Activated gamma-delta T cell treated with Interleukin-2 at 50 U/mL for 16 hours (primary cell): ENCODE data around the gene LRMDA.
"Not testable (repeated sequence)": the region's sequence is repeated elsewhere in the genome, so short reads cannot be mapped to it uniquely, and the experiment has no call there.

ENCODE experiments used
- DNase-seq: peaks from one replicate; pipeline ENCODE4 v3.0.0-alpha.2; 2020

LRMDA gene

GRCh38 chr10:75509706-75510105 lies 78.3 kb downstream of the LRMDA start:
- DNase-seq: no peak

- DNase-seq: no peak
Observed at GRCh38 chr10:75511011-75511410, 79.6 kb downstream of the LRMDA start.

GRCh38 chr10:75512203-75512933 lies 80.9 kb downstream of the LRMDA start:
- DNase-seq: no peak

- no peak for DNase-seq
Observed at GRCh38 chr10:75513292-75513885, 82.0 kb downstream of the LRMDA start.

- DNase-seq: no peak
Observed at GRCh38 chr10:75514830-75515229, 83.4 kb downstream of the LRMDA start.

GRCh38 chr10:75516154-75516553 lies 84.7 kb downstream of the LRMDA start:
- DNase-seq: not testable (repeated sequence)

- DNase-seq: not testable (repeated sequence)
Observed at GRCh38 chr10:75519213-75519612, 87.8 kb downstream of the LRMDA start.

- DNase-seq: not testable (repeated sequence)
Observed at GRCh38 chr10:75521194-75521829, 89.9 kb downstream of the LRMDA start.

GRCh38 chr10:75525067-75525466 lies 93.6 kb downstream of the LRMDA start:
- DNase-seq: no peak

GRCh38 chr10:75525646-75526045 lies 94.2 kb downstream of the LRMDA start:
- DNase-seq: no peak

- no peak for DNase-seq
Observed at GRCh38 chr10:75527542-75527941, 96.1 kb downstream of the LRMDA start.

- DNase-seq: no peak
Observed at GRCh38 chr10:75528392-75528791, 97.0 kb downstream of the LRMDA start.

- no peak for DNase-seq
Observed at GRCh38 chr10:75530299-75530698, 98.9 kb downstream of the LRMDA start.

GRCh38 chr10:75531571-75532031 lies 100.2 kb downstream of the LRMDA start:
- no peak for DNase-seq

GRCh38 chr10:75532253-75532924 lies 101.0 kb downstream of the LRMDA start:
- no peak for DNase-seq

- DNase-seq: no peak
Observed at GRCh38 chr10:75538144-75538543, 106.7 kb downstream of the LRMDA start.

- no peak for DNase-seq
Observed at GRCh38 chr10:75538765-75539164, 107.3 kb downstream of the LRMDA start.

- no peak for DNase-seq
Observed at GRCh38 chr10:75540357-75540966, 109.0 kb downstream of the LRMDA start.

GRCh38 chr10:75540981-75541380 lies 109.6 kb downstream of the LRMDA start:
- no peak for DNase-seq

GRCh38 chr10:75541411-75541810 lies 110.0 kb downstream of the LRMDA start:
- no peak for DNase-seq

- DNase-seq: no peak
Observed at GRCh38 chr10:75542084-75542483, 110.7 kb downstream of the LRMDA start.

GRCh38 chr10:75542906-75543305 lies 111.5 kb downstream of the LRMDA start:
- no peak for DNase-seq

GRCh38 chr10:75544386-75544785 lies 113.0 kb downstream of the LRMDA start:
- no peak for DNase-seq
